NCI-H1105 (cell line): ENCODE measurements around the gene BTBD17.

Experiments used
- DNase-seq: peaks from one replicate; lab custom pipeline; 2025; lab: John Stamatoyannopoulos, UW

Gene BTBD17

GRCh38 chr17:74358697-74359096 lies 3.0 kb downstream of the BTBD17 start:
- no peak for DNase-seq

GRCh38 chr17:74357466-74357809 lies 4.2 kb downstream of the BTBD17 start:
- DNase-seq: no peak

- DNase-seq: no peak
Observed at GRCh38 chr17:74356646-74357465, 4.8 kb downstream of the BTBD17 start.

- no peak for DNase-seq
Observed at GRCh38 chr17:74355065-74355464, 6.6 kb downstream of the BTBD17 start.

- DNase-seq: no peak
Observed at GRCh38 chr17:74354561-74354960, 7.1 kb downstream of the BTBD17 start.

GRCh38 chr17:74354123-74354522 lies 7.5 kb downstream of the BTBD17 start:
- DNase-seq: no peak

- DNase-seq: no peak
Observed at GRCh38 chr17:74353446-74354060, 8.1 kb downstream of the BTBD17 start.

GRCh38 chr17:74351552-74352210 lies 10.0 kb downstream of the BTBD17 start:
- DNase-seq: no peak

- DNase-seq: no peak
Observed at GRCh38 chr17:74350486-74350885, 11.2 kb downstream of the BTBD17 start.

- no peak for DNase-seq
Observed at GRCh38 chr17:74349120-74349519, 12.5 kb downstream of the BTBD17 start.

- DNase-seq: no peak
Observed at GRCh38 chr17:74347646-74348045, 14.0 kb downstream of the BTBD17 start.

GRCh38 chr17:74345433-74346241 lies 16.0 kb downstream of the BTBD17 start:
- no peak for DNase-seq

- DNase-seq: no peak
Observed at GRCh38 chr17:74344658-74345057, 17.0 kb downstream of the BTBD17 start.

- no peak for DNase-seq
Observed at GRCh38 chr17:74343526-74344284, 18.0 kb downstream of the BTBD17 start.

- no peak for DNase-seq
Observed at GRCh38 chr17:74343121-74343520, 18.5 kb downstream of the BTBD17 start.

- DNase-seq: no peak
Observed at GRCh38 chr17:74342224-74342623, 19.4 kb downstream of the BTBD17 start.

- no peak for DNase-seq
Observed at GRCh38 chr17:74340470-74341023, 21.1 kb downstream of the BTBD17 start.

- no peak for DNase-seq
Observed at GRCh38 chr17:74339537-74340195, 22.0 kb downstream of the BTBD17 start.

- DNase-seq: no peak
Observed at GRCh38 chr17:74337834-74338500, 23.7 kb downstream of the BTBD17 start.

GRCh38 chr17:74336307-74336706 lies 25.4 kb downstream of the BTBD17 start:
- no peak for DNase-seq
